ENCODE results near the gene HDAC9.

GRCh38 chr7:18900236-18900635 lies 404.7 kb downstream of the HDAC9 start:
- no peak for TF ChIP-seq CTCF (IDR thresholded peaks at IDR 0.05)
- no peak for TF ChIP-seq POLR2A (IDR thresholded peaks at IDR 0.05)

Data from adrenal gland (tissue), 5 donors.